ENCODE measurements around the gene SSTR4. TPM values are rescaled to one million over a fixed set of nuclear protein-coding genes. Genes with fewer than 3 reads are reported as not detected.

The SSTR4 gene
- total RNA-seq, 4 donors from 2014 or later, result not detected

DNA sequence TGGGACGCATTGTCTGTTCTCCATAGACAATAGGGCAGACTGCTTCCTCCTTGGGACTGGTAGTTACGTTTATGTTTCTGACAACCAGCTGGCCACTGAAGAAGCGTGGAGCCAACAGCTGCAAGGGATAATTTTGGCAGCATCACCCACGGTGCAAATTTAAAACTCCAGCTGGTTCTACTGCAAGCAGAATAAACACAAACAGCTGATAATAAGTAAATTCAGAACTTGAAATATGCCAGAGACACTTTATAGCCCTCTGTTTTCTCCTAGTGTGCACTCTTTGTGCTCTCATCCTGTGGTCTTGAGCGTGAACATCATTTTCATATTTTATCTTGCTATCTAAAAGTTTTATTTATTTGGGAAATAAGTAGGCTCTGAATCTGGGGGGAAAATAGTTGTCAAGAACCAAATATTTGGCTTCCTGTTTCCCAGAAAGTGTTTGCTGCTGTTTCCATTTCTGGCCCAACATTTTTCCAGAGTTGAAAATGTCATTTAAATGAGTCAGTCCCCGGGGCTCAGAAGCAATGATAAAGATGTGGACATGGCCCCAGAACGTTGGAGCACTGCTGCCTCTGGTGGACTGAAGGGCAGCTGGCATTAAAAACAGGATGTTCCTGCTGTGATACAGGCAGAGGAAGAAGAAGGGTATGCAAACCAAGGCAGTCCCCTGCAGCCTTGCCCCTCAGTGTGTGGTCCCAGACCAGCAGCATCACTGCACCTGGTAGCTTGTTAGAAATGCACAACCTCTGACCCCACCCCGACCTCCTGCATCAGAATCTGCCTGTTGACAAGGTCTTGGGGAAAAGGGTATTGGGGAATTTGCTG, 26.8 kb downstream of the SSTR4 start:
- TF ChIP-seq, protein P1, sequence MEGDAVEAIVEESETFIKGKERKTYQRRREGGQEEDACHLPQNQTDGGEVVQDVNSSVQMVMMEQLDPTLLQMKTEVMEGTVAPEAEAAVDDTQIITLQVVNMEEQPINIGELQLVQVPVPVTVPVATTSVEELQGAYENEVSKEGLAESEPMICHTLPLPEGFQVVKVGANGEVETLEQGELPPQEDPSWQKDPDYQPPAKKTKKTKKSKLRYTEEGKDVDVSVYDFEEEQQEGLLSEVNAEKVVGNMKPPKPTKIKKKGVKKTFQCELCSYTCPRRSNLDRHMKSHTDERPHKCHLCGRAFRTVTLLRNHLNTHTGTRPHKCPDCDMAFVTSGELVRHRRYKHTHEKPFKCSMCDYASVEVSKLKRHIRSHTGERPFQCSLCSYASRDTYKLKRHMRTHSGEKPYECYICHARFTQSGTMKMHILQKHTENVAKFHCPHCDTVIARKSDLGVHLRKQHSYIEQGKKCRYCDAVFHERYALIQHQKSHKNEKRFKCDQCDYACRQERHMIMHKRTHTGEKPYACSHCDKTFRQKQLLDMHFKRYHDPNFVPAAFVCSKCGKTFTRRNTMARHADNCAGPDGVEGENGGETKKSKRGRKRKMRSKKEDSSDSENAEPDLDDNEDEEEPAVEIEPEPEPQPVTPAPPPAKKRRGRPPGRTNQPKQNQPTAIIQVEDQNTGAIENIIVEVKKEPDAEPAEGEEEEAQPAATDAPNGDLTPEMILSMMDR (IDR thresholded peaks at IDR 0.05; ENCODE audit: low read depth), result no peak

DNA sequence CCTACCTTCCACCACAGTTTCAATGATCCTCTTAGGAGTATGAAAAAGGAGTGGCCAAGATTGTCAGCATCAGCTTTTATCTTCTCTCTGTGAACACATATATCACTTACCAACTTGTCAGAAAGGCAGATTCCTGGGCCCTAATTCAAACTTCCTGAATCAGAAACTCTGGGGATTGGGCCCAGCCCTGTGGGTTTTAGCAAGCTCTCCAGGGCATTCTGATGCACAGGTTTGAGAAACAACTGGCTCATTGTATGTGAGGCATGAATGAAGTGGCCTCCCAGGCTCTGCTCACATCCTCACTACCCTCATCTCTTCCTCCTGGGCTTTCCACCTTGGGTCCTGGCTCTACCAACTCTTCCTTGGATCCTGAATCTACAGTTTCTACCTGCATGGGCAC, 27.5 kb downstream of the SSTR4 start:
- TF ChIP-seq, protein P1 (IDR thresholded peaks at IDR 0.05; ENCODE audit: low read depth), result no peak

DNA sequence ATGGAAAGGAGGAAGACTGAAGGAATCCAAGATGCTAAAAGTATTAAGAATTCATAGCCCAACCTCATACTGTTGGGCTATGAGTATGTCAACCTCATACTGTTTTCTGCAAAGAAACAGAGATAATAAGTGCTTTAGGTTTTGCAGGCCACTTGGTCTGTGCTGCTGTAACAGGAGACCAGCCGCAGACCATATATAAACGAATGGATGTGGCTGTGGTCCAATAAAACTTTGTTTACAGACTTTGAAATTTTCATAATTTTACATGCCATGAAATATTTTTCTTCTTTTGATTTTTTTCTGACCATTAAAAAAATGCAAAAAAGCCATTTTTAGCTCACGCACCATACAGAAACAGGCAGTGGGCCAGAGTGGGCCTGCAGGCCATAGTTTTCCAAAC, 28.1 kb downstream of the SSTR4 start:
- TF ChIP-seq, protein P1 (IDR thresholded peaks at IDR 0.05; ENCODE audit: low read depth), result no peak

DNA sequence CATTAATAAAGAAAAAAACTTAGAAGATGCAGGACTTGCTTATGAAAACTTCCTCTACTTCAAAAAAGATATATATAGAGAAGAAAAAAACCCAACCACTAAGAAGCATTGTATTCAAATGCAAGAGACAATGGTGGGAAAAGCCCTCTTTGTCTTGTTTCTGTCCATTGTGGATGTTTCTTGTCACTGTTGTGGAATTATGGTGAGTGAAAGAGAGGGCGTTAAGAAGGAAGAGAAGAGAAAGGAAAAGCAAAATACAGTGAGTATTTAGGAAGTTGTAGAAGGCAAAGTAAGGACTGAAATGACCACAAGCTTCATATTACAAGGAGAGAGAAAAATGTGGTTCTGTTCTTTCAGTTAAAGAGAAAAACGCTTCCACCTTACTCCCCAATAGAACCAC, 28.5 kb downstream of the SSTR4 start:
- TF ChIP-seq, protein P1 (IDR thresholded peaks at IDR 0.05; ENCODE audit: low read depth), result no peak

DNA sequence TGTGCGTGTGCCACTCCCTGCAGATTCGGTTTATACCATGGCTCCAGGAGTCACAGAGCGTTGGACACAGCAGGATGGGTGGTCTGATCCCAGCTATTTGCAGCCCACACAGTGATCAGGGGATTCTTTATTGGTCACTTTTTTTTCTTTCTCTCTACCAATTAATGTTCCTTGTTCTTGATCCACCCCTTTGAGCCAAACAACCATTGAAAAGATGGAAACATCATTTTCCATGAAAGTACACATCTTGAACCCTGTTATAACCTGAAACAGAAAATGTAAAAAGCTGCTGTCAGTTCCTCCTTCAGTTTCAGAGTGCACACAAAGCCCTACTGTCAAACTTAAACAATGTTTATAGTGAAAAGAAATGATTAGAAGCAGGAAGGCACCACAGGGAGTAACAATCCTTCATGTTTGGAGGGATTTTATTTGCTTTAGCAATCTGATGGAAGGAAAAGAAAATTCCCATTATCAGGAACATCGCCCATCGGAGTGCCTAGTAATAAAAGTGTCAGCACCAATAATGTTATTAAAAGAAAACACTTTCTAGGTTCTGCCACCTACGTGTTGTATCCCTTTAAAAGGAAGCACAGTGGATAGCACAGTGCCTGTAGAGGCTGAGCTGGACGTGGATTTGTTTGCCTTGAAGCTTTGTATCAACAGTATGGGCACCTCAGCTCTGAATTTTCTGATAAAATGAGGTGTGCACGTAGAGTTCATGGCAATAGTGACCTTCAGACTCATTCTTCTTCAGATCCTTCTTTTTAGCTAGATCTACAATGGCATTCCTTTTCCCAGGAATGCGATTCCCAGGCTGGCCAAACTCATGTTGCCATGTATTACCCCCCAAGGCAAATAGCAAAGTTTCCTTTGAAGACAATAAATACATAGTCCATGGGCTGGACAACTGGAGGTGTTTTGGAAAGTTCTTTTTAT, 30.4 kb downstream of the SSTR4 start:
- TF ChIP-seq, protein P1 (IDR thresholded peaks at IDR 0.05; ENCODE audit: low read depth), result no peak

DNA sequence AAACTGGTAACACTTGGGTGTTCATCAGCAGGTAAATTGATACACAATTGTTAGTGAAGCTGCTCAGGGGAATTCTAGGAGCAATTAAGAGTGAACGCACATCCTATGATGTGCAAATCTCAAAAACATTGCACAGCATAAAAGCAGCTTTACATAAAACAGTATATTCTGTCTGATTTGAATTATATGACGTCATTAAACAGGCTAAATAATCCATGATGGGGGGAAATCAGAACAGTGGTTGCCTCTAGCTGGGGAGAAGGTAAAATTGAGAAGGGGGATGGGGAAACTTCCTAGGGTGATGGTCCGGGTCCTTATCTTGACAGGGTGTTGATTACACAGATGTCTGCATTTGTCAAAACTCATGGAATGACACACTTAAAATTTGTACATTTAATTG, 31.7 kb downstream of the SSTR4 start:
- TF ChIP-seq, protein P1 (IDR thresholded peaks at IDR 0.05; ENCODE audit: low read depth), result no peak

DNA sequence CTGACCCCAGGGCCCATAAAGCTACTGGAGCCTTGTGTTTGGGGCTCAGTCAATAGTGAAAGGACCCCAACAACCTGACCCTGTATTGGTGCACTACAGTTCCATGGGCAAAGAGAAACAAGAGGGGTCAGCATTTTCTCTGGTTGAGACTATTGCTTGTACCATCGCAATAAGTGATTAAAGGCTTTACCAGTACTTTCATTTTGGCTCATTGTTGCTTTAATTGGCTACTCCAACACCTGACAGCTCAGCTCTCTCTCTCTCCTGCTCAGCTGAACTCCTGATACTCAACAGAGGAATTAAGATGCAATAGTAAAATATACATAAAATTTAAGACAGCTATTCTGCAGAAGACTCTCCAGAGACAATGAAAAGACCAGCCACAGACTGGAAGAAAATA, 33.2 kb downstream of the SSTR4 start:
- TF ChIP-seq, protein P1 (IDR thresholded peaks at IDR 0.05; ENCODE audit: low read depth), result no peak

Data from subcutaneous adipose tissue (tissue), 4 donors.